Thoracic aorta (tissue), 2 donors: ENCODE data around the gene KIRREL3. TPM values are rescaled to one million over a fixed set of nuclear protein-coding genes. Genes with fewer than 3 reads are reported as not detected.

Source experiments
- ATAC-seq: fragments of 150-250 bp; one replicate; pipeline ENCODE4 v1.8.0; 2017; ENCODE audit warnings: low read depth; ENCODE audit not compliant: insufficient number of reproducible peaks, low FRiP score
- DNase-seq: peaks from one replicate; pipeline ENCODE4 v3.0.0-alpha.2; 2020; ENCODE audit warnings: low spot score
- H3K27ac ChIP-seq, 2 donors: fragments of 200-600 bp; sonication (generic); 1 replicate in 1 of 2; 2 replicates in 1 of 2; pipeline ENCODE4 v1.5.1; 2016; ENCODE audit warnings: mild to moderate bottlenecking in 2 of 2, moderate library complexity in 2 of 2
- H3K27me3 ChIP-seq: fragments of 200-600 bp; sonication (generic); replicated peaks from 2 replicates; pipeline ENCODE4 v1.6.0; 2016; ENCODE audit warnings: mild to moderate bottlenecking; ENCODE audit not compliant: insufficient read depth
- H3K36me3 ChIP-seq: fragments of 200-600 bp; sonication (generic); one replicate; pipeline ENCODE4 v1.5.1; 2016
- H3K4me1 ChIP-seq, 2 donors: fragments of 200-600 bp; sonication (generic); 1 replicate in 1 of 2; 2 replicates in 1 of 2; pipeline versions ENCODE4 v1.5.1 to v1.6.0; 2016; ENCODE audit warnings: low read depth in 2 of 2, mild to moderate bottlenecking in 1 of 2; ENCODE audit not compliant: control insufficient read depth in 1 of 2
- H3K4me3 ChIP-seq: fragments of 200-600 bp; sonication (generic); 2 replicates; pipeline ENCODE4 v1.5.1; 2016; ENCODE audit warnings: mild to moderate bottlenecking
- H3K9me3 ChIP-seq: fragments of 200-600 bp; sonication (generic); 2 replicates; pipeline ENCODE4 v1.5.1; 2016
- total RNA-seq, 2 donors: library from RNA; depleted of rRNA; stranded (reverse); fragments of >200 nt; gene quantifications; one replicate each; pipeline versions ENCODE4 v1.1.0 to v1.2.3, GENCODE V29; 2016
- TF ChIP-seq, protein P1 (sequence below): fragments of 200-600 bp; sonication (generic); IDR thresholded peaks from one replicate; pipeline ENCODE4 v1.5.1; 2019; ENCODE audit warnings: antibody characterized with exemption

Gene KIRREL3
- total RNA-seq, 2 donors from 2014 or later = not detected

DNA sequence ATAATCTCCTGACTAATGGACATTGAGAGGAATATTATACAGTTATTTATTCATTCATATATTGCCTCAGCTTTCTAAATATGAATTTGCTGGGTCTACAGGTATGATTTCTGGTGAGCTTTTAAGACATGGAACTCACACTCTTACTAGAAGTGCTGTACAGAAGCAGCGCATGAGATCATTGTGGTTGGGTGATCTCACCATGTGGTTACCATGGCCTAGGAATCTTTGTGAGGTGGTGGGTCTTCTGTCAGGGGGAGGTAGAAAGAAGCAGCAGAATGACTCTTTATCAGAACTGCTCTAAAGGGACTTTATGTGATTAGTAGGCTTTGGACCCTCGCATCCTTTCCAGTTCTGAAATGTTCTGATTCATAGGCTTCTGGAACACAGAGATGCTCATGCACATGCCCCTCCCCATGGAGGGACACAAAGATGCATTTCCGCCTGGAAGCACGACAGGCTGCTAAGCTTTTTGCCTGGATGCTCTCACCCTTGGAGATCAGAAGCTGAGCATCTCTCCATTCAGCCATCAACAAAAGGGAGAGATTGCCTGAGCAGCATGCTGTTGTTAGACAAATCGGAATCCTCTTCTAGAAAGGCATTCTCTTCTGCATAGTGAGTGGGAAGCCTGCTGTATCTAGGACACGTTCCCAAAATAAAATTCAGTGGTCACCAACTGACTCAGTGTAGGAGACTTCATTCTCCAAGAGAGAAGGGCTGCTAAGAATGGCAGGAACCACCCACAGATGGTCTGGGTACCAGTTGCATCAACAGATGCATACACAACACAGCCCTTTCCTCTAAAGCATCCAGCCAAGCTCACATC, 51.3 kb downstream of the KIRREL3 start:
- TF ChIP-seq, protein P1, sequence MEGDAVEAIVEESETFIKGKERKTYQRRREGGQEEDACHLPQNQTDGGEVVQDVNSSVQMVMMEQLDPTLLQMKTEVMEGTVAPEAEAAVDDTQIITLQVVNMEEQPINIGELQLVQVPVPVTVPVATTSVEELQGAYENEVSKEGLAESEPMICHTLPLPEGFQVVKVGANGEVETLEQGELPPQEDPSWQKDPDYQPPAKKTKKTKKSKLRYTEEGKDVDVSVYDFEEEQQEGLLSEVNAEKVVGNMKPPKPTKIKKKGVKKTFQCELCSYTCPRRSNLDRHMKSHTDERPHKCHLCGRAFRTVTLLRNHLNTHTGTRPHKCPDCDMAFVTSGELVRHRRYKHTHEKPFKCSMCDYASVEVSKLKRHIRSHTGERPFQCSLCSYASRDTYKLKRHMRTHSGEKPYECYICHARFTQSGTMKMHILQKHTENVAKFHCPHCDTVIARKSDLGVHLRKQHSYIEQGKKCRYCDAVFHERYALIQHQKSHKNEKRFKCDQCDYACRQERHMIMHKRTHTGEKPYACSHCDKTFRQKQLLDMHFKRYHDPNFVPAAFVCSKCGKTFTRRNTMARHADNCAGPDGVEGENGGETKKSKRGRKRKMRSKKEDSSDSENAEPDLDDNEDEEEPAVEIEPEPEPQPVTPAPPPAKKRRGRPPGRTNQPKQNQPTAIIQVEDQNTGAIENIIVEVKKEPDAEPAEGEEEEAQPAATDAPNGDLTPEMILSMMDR = no peak
- Histone ChIP-seq H3K4me1 (no peaks in the 10 kb centered on the region), H3K4me3 (no peak overlapping the region), H3K9me3 (no peaks in the 10 kb centered on the region), H3K27ac (no peak overlapping the region), H3K36me3 (no peaks in the 10 kb centered on the region), H3K27me3 (no peaks in the 10 kb centered on the region)
- ATAC-seq (no peak), DNase-seq (no peak)

DNA sequence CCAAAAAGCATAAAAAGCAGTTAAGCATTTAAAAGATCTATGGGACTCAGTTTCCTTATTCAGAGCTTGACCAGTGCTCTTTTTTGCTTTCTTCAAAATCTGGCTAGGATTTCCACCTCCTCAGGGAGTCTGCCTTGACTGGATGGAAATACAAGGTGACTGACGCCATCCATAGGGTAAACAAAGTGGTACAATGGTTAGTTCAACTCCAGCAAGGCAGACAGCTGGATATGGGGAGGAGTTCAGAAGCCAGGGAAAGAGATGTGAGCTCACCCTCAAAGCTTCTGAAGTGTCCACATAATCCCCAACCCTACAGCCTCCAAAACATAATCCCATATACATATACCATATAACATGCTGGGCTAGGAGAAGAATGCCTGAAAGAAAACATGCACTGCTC, 52.0 kb downstream of the KIRREL3 start:
- Histone ChIP-seq H3K36me3 (no peaks in the 10 kb centered on the region), H3K9me3 (no peaks in the 10 kb centered on the region), H3K4me1 (no peaks in the 10 kb centered on the region), H3K4me3 (no peak overlapping the region), H3K27ac (no peak overlapping the region), H3K27me3 (no peaks in the 10 kb centered on the region)
- ATAC-seq (no peak), DNase-seq (no peak)
- TF ChIP-seq, protein P1 = no peak

DNA sequence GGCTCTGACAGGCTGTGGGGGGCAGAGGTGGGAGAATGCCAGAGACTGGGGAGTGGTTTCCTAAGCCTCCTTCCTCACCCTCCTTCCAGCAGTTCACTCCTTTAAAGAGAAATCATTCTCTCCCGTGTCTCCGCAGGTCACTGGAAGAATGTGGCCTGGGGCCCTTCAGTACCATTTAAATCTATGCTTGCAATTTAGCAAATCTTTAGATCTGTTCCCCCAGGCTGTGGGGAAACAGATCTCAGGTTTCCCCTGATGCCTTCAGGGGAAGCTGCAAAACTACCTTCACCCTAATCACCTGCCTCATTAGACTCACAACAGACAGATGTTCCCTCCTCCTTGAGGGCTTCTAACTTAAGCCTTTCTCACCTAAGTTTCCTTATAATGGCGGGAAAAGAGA, 55.3 kb downstream of the KIRREL3 start:
- Histone ChIP-seq H3K9me3 (no peaks in the 10 kb centered on the region), H3K27me3 (no peaks in the 10 kb centered on the region), H3K4me1 (no peaks in the 10 kb centered on the region), H3K27ac (no peak overlapping the region), H3K36me3 (no peaks in the 10 kb centered on the region), H3K4me3 (no peak overlapping the region)
- DNase-seq = no peak
- ATAC-seq = no peak
- TF ChIP-seq, protein P1 = no peak

DNA sequence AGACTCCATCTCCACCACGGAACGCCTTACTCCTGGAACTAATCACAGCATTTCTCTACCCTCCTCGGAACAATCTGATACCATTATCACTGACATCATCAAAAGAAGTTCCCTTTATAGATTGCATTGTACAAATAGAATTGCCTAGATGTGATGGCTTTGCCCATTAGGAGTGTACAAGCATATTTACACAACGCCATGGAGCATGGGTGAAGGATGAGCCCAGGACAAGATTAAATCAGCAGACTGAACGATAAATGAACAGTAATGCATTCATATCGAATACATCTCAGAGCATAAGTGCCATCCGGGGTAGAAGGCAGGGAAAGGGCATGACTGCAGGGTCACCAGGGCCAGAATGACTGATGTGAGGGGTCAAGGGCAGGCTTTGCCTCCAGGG, 57.3 kb downstream of the KIRREL3 start:
- Histone ChIP-seq H3K27me3 (no peaks in the 10 kb centered on the region), H3K4me3 (no peak overlapping the region), H3K4me1 (no peaks in the 10 kb centered on the region), H3K9me3 (no peaks in the 10 kb centered on the region), H3K27ac (no peak overlapping the region), H3K36me3 (no peaks in the 10 kb centered on the region)
- no peak for ATAC-seq
- DNase-seq = no peak
- TF ChIP-seq, protein P1 = no peak

DNA sequence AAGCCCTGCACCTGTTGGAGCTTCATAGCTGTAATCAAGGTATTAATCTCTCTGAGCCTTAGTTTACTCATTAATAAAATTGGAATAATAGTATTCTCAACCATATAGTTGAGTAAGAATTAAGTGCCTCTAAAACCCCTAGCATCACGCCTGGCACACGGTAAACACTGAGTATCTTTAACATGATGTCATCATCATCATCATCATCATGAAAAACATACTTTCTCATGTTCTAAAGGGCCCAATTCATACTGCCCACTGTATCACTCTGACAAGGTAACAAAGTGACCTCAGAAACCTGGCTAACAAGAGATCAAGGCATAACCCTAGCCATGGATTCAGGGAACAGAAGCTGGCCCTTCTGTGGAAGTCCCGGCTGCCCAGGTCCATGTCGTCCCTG, 58.4 kb downstream of the KIRREL3 start:
- Histone ChIP-seq H3K4me1 (no peaks in the 10 kb centered on the region), H3K27me3 (no peaks in the 10 kb centered on the region), H3K9me3 (no peaks in the 10 kb centered on the region), H3K36me3 (no peaks in the 10 kb centered on the region), H3K4me3 (no peak overlapping the region), H3K27ac (no peak overlapping the region)
- DNase-seq = no peak
- TF ChIP-seq, protein P1 = no peak
- no peak for ATAC-seq
